Skeletal muscle satellite cell (primary cell): ENCODE results near the gene BRCA1.
A peak's percentile ranks its signal among the peaks of the same experiment; 100 is the strongest.

Experiments
- H3K27me3 ChIP-seq: 2 replicates; pipeline ENCODE4 v1.7.0; 2013; ENCODE audit warnings: low read length; ENCODE audit not compliant: control insufficient read depth, insufficient read depth
- H3K36me3 ChIP-seq: 2 replicates; pipeline ENCODE4 v1.7.0; 2013; ENCODE audit warnings: mild to moderate bottlenecking, control low read depth, low read length; ENCODE audit not compliant: insufficient read depth
- H3K4me1 ChIP-seq: 2 replicates; pipeline ENCODE4 v1.7.0; 2013; ENCODE audit warnings: low read length; ENCODE audit not compliant: control insufficient read depth, insufficient read depth
- H3K4me2 ChIP-seq: 2 replicates; pipeline ENCODE4 v1.7.0; 2013; ENCODE audit warnings: mild to moderate bottlenecking, low read length
- H3K4me3 ChIP-seq: 2 replicates; pipeline ENCODE4 v1.7.0; 2013; ENCODE audit warnings: low read length
- H3K9ac ChIP-seq: 2 replicates; pipeline ENCODE4 v1.7.0; 2013; ENCODE audit warnings: mild to moderate bottlenecking, low read depth, low read length, moderate library complexity
- H3K9me3 ChIP-seq: replicated peaks from 2 replicates; pipeline ENCODE4 v1.7.0; 2013; ENCODE audit warnings: mild to moderate bottlenecking, control low read depth, low read length

BRCA1 gene

GRCh38 chr17:43019418-43019817 is 105.7 kb downstream of the BRCA1 start:
- H3K4me1 ChIP-seq, result peaks cover 29% of the 10 kb centered on the region

GRCh38 chr17:43018932-43019331 is 106.2 kb downstream of the BRCA1 start:
- Histone ChIP-seq H3K9me3 (no peaks in the 10 kb centered on the region), H3K4me3 (no peak overlapping the region), H3K27me3 (no peaks in the 10 kb centered on the region), H3K4me2 (peak overlapping the region; percentile 65), H3K36me3 (peaks cover 42% of the 10 kb centered on the region), H3K9ac (no peak overlapping the region), H3K4me1 (peaks cover 29% of the 10 kb centered on the region)

More at GRCh38 chr17:43019418-43019817, 105.7 kb downstream of the BRCA1 start:
- Histone ChIP-seq H3K36me3 (peaks cover 38% of the 10 kb centered on the region), H3K9ac (no peak overlapping the region), H3K4me3 (peak overlapping the region; percentile 41), H3K27me3 (no peaks in the 10 kb centered on the region), H3K4me2 (peak overlapping the region; percentile 65), H3K9me3 (no peaks in the 10 kb centered on the region)

- Histone ChIP-seq H3K4me3 (no peak overlapping the region), H3K27me3 (no peaks in the 10 kb centered on the region), H3K9me3 (no peaks in the 10 kb centered on the region), H3K4me2 (peak overlapping the region; percentile 65), H3K36me3 (peaks cover 46% of the 10 kb centered on the region), H3K4me1 (peaks cover 29% of the 10 kb centered on the region), H3K9ac (no peak overlapping the region)
Measured at GRCh38 chr17:43018008-43018853, 106.9 kb downstream of the BRCA1 start.

- peaks cover 50% of the 10 kb centered on the region for H3K36me3 ChIP-seq
- H3K9ac ChIP-seq, result no peak overlapping the region
- peaks cover 28% of the 10 kb centered on the region for H3K4me1 ChIP-seq
- no peaks in the 10 kb centered on the region for H3K27me3 ChIP-seq
- no peak overlapping the region for H3K4me3 ChIP-seq
- H3K4me2 ChIP-seq, result no peak overlapping the region
- no peaks in the 10 kb centered on the region for H3K9me3 ChIP-seq
Measured at GRCh38 chr17:43016216-43016615, 108.9 kb downstream of the BRCA1 start.

- peaks cover 24% of the 10 kb centered on the region for H3K4me1 ChIP-seq
- no peak overlapping the region for H3K4me2 ChIP-seq
- H3K9ac ChIP-seq, result no peak overlapping the region
- no peak overlapping the region for H3K4me3 ChIP-seq
- H3K36me3 ChIP-seq, result peaks cover 50% of the 10 kb centered on the region
- H3K9me3 ChIP-seq, result no peaks in the 10 kb centered on the region
- H3K27me3 ChIP-seq, result no peaks in the 10 kb centered on the region
Measured at GRCh38 chr17:43015579-43015978, 109.6 kb downstream of the BRCA1 start.

GRCh38 chr17:43014649-43015542 is 110.3 kb downstream of the BRCA1 start:
- Histone ChIP-seq H3K4me3 (no peak overlapping the region), H3K9ac (no peak overlapping the region), H3K4me2 (no peak overlapping the region), H3K27me3 (no peaks in the 10 kb centered on the region), H3K4me1 (peaks cover 17% of the 10 kb centered on the region), H3K36me3 (peaks cover 50% of the 10 kb centered on the region), H3K9me3 (no peaks in the 10 kb centered on the region)

- Histone ChIP-seq H3K4me3 (no peak overlapping the region), H3K9ac (no peak overlapping the region), H3K4me1 (peaks cover 10% of the 10 kb centered on the region), H3K27me3 (no peaks in the 10 kb centered on the region), H3K4me2 (no peak overlapping the region), H3K9me3 (no peaks in the 10 kb centered on the region), H3K36me3 (peaks cover 50% of the 10 kb centered on the region)
Measured at GRCh38 chr17:43014020-43014648, 111.0 kb downstream of the BRCA1 start.

GRCh38 chr17:43013296-43013695 is 111.9 kb downstream of the BRCA1 start:
- Histone ChIP-seq H3K9me3 (no peaks in the 10 kb centered on the region), H3K4me2 (no peak overlapping the region), H3K27me3 (no peaks in the 10 kb centered on the region), H3K4me1 (peaks cover 3% of the 10 kb centered on the region), H3K36me3 (peaks cover 42% of the 10 kb centered on the region), H3K9ac (no peak overlapping the region), H3K4me3 (no peak overlapping the region)

- Histone ChIP-seq H3K4me1 (peaks cover 3% of the 10 kb centered on the region), H3K36me3 (peaks cover 33% of the 10 kb centered on the region), H3K9me3 (no peaks in the 10 kb centered on the region), H3K9ac (no peak overlapping the region), H3K4me3 (no peak overlapping the region), H3K4me2 (no peak overlapping the region), H3K27me3 (no peaks in the 10 kb centered on the region)
Measured at GRCh38 chr17:43011728-43012472, 113.3 kb downstream of the BRCA1 start.

GRCh38 chr17:43010667-43011308 is 114.4 kb downstream of the BRCA1 start:
- Histone ChIP-seq H3K9ac (no peak overlapping the region), H3K27me3 (no peaks in the 10 kb centered on the region), H3K4me2 (no peak overlapping the region), H3K4me1 (peaks cover 3% of the 10 kb centered on the region), H3K9me3 (no peaks in the 10 kb centered on the region), H3K4me3 (no peak overlapping the region), H3K36me3 (peaks cover 25% of the 10 kb centered on the region)
